GM12875 (cell line): ENCODE measurements around the gene ATP2A1.

Source experiments
- H3K4me3 ChIP-seq: one replicate; pipeline ENCODE4 v1.5.1; 2011; ENCODE audit warnings: low read depth, low read length, control low read depth
- TF ChIP-seq, protein P1 (sequence below): IDR thresholded peaks from 2 replicates; pipeline ENCODE4 v1.5.1; 2011; ENCODE audit warnings: low read depth, mild to moderate bottlenecking, control low read depth, inconsistent platforms, low read length, moderate library complexity, borderline replicate concordance; ENCODE audit not compliant: insufficient read depth

ATP2A1 gene

DNA sequence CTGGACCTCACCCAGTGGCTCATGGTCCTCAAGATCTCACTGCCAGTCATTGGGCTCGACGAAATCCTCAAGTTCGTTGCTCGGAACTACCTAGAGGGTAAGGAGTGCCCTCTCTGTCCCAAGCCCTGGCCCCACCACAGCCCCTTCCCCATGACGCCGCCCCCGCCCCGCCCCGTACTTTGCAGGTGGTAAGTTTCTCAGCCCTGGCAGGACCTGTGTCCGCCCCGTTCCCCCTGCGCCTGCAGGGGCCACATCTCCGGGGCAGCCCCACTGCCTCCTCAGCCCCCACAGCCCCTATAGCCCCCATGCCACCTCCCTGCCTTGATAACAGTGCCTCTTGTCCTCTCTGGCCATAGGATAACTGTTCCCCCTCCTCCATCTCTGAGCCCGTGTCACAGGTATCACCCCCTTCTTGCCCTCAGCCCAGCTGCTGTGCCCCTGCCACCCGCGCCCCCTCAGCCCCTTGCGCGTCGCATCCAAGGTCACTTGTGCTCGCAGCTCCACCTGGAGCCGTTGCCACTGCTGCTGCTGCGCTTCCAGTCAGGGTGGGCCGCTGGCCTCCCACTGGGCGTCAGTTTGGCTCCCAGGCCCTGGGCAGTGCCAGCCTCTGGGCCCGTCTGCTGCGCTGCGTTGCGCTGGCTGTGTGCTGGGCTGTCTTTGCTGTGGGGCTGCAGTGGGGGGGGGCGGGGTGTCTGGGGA, 25.2 kb downstream of the ATP2A1 start:
- TF ChIP-seq, protein P1, sequence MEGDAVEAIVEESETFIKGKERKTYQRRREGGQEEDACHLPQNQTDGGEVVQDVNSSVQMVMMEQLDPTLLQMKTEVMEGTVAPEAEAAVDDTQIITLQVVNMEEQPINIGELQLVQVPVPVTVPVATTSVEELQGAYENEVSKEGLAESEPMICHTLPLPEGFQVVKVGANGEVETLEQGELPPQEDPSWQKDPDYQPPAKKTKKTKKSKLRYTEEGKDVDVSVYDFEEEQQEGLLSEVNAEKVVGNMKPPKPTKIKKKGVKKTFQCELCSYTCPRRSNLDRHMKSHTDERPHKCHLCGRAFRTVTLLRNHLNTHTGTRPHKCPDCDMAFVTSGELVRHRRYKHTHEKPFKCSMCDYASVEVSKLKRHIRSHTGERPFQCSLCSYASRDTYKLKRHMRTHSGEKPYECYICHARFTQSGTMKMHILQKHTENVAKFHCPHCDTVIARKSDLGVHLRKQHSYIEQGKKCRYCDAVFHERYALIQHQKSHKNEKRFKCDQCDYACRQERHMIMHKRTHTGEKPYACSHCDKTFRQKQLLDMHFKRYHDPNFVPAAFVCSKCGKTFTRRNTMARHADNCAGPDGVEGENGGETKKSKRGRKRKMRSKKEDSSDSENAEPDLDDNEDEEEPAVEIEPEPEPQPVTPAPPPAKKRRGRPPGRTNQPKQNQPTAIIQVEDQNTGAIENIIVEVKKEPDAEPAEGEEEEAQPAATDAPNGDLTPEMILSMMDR, result no peak
- no peak overlapping the region for H3K4me3 ChIP-seq

DNA sequence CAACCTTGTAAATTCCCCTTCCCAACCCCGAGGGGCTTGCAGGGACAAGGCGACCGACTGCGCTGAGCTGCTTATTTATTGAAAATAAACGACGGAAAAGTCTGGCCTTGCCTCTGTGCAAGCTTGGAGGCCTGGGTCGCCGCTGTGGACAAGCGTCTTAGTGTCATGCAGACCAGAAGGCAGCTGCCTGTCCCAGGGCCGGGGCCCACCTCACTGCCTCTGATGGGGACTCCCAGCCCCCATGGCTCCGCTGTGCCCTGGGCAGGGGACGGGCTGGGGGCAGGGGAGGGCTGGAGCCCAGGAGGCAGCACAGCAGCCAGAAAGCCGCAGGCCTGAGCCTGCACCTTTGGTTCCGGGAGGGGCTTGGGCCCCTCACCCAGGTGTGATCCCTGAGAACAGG, 26.1 kb downstream of the ATP2A1 start:
- TF ChIP-seq, protein P1, result no peak
- no peak overlapping the region for H3K4me3 ChIP-seq

DNA sequence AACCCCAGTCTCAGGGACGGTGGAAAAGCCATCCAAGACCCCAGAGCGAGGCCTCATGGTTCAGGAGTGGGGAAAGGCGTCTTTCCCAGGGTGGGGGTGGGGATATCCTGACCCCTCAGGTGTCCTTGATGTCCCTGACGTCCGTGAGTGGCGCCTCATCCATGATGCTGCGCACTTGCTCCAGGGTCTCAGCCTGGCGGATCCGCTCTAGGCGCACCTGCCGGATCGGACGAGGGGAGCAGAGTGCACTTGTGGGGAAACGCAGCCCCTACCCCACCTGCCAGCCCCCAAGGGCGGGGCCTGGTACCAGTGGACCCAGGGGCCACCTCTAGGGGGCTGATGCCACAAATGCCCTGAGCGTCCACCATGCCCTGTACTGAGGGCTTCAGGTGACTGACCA, 26.5 kb downstream of the ATP2A1 start:
- H3K4me3 ChIP-seq, result no peak overlapping the region
- TF ChIP-seq, protein P1, result no peak

DNA sequence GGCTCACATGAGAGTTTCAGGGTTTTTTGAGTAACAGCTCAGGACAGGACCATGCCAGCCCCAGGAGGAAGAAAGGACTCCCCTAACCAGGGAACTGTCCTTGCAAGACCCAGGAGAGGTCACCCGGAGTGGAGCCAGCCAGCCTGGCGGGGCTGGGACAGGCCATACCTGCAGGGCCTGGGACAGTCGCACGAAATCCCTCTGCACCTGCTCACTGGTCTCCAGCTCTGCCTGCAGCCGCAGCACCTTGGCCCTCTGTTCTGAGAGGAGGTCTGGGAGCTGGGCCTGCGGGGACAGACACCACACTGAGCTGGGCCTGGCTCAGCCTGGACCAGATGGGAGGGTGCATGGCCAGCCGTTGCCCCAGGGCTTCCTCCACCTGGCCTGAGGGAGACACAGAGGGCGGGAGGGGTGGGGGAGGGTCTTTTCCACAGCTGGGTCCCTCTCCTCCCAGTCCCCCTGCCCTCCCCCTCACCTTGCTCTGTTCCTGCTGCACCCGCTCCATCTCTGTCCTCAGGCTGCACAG, 27.0 kb downstream of the ATP2A1 start:
- no peak overlapping the region for H3K4me3 ChIP-seq
- TF ChIP-seq, protein P1, result no peak

DNA sequence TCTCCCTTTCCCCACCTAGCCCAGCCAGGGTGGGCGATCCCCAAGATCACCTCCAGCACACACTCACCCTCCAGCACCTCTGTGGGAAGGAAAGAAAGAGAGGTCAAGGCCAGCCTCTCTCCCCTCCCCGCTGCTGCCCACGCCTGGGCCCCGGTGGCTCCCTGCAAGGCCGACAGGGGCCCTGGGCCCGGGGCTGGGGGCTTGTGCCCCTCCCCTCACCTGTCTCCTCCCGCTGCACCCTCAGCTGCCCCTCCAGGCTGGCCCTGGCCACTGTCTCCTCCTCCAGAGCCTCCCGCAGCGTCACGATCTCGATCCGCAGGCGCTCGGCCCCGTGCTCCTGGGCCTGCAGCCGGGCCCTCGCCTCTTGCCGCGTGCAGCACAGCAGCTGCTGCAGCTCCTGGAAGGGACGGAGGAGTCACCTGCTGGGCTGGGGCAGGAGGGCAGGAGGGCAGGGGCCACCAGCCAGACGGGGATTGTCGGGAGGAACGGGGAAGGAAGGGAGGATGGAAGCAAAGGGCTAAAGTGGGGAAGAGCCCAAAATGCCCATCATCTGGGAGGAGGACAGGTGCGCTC, 27.6 kb downstream of the ATP2A1 start:
- H3K4me3 ChIP-seq, result no peak overlapping the region
- TF ChIP-seq, protein P1, result no peak

DNA sequence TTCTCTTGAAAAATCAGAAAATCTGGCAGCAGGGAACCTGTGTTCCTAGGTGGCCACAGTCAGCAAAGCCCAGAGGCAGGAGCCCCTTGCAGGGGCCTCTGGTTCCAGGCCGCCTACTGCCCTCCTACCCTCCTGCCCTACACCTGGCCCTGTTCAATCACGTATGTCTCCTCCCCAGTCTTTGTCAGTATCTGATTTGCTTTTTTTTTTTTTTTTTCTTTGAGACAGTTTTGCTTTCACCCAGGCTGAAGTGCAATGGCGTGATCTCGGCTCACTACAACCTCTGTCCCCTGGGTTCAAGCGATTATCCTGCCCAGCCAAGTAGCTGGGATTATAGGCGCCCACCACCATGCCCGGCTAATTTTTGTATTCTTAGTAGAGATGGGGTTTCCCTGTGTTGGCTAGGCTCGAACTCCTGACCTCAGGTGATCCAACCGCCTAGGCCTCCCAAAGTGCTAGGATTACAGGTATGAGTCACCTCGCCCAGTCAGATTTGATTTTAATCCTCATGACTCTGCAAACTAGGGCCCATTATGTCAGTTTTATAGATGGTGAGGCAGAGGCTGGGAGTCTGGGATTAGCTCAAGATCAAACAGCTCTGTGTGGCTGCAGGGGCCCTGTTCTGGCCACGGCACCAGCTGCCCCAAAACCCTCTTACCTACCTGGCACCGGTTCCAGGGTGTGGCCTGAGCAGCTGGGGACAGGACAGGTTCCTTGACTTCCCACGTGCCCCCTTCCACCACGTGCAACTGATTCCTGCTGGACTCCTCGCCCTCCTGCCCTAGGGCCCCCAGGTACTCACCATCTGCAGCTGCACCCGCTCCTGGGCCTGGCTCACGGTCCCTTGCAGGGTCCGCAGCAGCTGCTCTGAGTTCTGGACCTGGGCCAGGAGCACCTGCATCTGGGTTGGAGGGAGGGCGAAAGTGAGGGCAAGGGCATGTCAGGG, 32.1 kb downstream of the ATP2A1 start:
- TF ChIP-seq, protein P1, result no peak
- no peak overlapping the region for H3K4me3 ChIP-seq
